A549 (cell line): Measurements from ENCODE around the gene STYK1.

ENCODE experiments used
- CTCF ChIP-seq: fragments of >200 bp; sonication (Bioruptor Twin); formaldehyde crosslinking; IDR thresholded peaks from 3 replicates; pipeline ENCODE4 v1.5.1; 2016
- MAFK ChIP-seq: fragments of 450-650 bp; IDR thresholded peaks from 2 replicates; pipeline ENCODE4 v1.6.1; 2014; ENCODE audit not compliant: partially characterized antibody
- PHF8 ChIP-seq: fragments of 200-600 bp; sonication (generic); IDR thresholded peaks from 2 replicates; pipeline ENCODE4 v1.6.1; 2016; ENCODE audit warnings: low read depth, mild to moderate bottlenecking, antibody characterized with exemption, moderate library complexity, borderline replicate concordance
- POLR2A ChIP-seq: IDR thresholded peaks from 2 replicates; pipeline ENCODE4 v1.6.1; 2012; ENCODE audit warnings: mild to moderate bottlenecking, low read length
- RAD21 ChIP-seq, 2 experiments: fragments of >200 bp in 1 of 2; sonication (Bioruptor Twin) in 1 of 2; formaldehyde crosslinking in 1 of 2; IDR thresholded peaks in 1 of 2; conservative IDR thresholded peaks in 1 of 2; 2 replicates in 1 of 2; 3 replicates in 1 of 2; pipeline ENCODE4 v1.6.1; 2012 to 2018; ENCODE audit warnings: inconsistent platforms in 1 of 2
- RCOR1 ChIP-seq: fragments of 150-350 bp; IDR thresholded peaks from 2 replicates; pipeline ENCODE4 v1.6.1; 2014; ENCODE audit warnings: antibody characterized with exemption, low read length, low read depth
- ZC3H11A ChIP-seq: fragments of 450-650 bp; IDR thresholded peaks from 2 replicates; pipeline ENCODE4 v1.6.1; 2014; ENCODE audit warnings: antibody characterized with exemption, mild to moderate bottlenecking
- TF ChIP-seq, protein P1 (sequence below): fragments of 450-650 bp; IDR thresholded peaks from 2 replicates; pipeline ENCODE4 v1.6.1; 2014; ENCODE audit warnings: antibody characterized with exemption
- TF ChIP-seq, protein P2 (sequence below): fragments of 200-600 bp; sonication (generic); IDR thresholded peaks from 2 replicates; pipeline ENCODE4 v1.6.1; 2016; ENCODE audit warnings: antibody characterized with exemption, mild to moderate bottlenecking, moderate library complexity
- TF ChIP-seq, protein P3 (sequence below): fragments of >200 bp; sonication (Bioruptor Twin); formaldehyde crosslinking; IDR thresholded peaks from 3 replicates; pipeline ENCODE4 v1.6.1; 2016
- TF ChIP-seq, protein P4 (sequence below): IDR thresholded peaks from 2 replicates; pipeline ENCODE4 v1.6.1; 2012; ENCODE audit warnings: low read depth, borderline replicate concordance

DNA sequence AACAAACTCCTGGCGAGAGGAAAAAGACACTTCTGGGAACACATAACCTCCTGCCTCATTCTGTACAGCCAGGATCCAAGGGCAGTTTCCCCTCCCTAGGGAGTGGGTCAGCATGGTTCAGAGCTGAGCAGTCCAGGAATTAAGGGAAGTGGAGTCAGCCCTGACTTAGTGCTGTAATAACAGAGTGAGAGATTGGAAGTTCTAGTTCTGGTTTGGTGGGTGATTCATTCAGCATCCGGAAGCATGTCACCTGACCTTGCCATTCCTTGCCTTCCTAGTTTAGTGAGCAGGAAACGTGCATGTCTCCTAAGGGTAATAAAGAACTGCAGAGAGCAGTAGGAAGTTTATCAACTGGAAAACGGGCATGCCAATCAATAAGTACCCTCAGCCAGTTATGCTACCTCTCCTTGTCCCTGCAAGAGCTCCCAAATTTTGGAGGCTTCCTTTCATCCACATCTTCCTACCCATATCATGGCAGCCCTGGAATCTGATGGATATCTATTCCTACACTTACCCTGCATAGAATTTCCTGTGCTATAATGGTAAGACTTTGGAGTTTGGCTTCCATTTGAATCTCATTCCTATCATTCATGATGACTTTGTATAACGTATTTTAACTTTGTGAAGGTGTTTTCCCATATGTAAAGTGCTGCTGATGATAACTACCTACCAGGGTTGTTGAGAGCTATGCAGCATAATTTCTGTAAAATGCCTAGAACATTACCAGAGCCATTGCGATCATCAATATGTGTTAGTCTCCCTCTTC lies 31.9 kb downstream of the STYK1 start:
- TF ChIP-seq PHF8, result no peak
- TF ChIP-seq RCOR1, result no peak
- no peak for TF ChIP-seq CTCF
- TF ChIP-seq RAD21 (conservative IDR thresholded peaks at IDR 0.05 in 1 of 2, IDR thresholded peaks at IDR 0.05 in 1 of 2), result no peak
- no peak for TF ChIP-seq ZC3H11A
- no peak for TF ChIP-seq MAFK
- no peak for TF ChIP-seq POLR2A
- TF ChIP-seq, protein P1, sequence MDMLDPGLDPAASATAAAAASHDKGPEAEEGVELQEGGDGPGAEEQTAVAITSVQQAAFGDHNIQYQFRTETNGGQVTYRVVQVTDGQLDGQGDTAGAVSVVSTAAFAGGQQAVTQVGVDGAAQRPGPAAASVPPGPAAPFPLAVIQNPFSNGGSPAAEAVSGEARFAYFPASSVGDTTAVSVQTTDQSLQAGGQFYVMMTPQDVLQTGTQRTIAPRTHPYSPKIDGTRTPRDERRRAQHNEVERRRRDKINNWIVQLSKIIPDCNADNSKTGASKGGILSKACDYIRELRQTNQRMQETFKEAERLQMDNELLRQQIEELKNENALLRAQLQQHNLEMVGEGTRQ, result no peak
- TF ChIP-seq, protein P2, sequence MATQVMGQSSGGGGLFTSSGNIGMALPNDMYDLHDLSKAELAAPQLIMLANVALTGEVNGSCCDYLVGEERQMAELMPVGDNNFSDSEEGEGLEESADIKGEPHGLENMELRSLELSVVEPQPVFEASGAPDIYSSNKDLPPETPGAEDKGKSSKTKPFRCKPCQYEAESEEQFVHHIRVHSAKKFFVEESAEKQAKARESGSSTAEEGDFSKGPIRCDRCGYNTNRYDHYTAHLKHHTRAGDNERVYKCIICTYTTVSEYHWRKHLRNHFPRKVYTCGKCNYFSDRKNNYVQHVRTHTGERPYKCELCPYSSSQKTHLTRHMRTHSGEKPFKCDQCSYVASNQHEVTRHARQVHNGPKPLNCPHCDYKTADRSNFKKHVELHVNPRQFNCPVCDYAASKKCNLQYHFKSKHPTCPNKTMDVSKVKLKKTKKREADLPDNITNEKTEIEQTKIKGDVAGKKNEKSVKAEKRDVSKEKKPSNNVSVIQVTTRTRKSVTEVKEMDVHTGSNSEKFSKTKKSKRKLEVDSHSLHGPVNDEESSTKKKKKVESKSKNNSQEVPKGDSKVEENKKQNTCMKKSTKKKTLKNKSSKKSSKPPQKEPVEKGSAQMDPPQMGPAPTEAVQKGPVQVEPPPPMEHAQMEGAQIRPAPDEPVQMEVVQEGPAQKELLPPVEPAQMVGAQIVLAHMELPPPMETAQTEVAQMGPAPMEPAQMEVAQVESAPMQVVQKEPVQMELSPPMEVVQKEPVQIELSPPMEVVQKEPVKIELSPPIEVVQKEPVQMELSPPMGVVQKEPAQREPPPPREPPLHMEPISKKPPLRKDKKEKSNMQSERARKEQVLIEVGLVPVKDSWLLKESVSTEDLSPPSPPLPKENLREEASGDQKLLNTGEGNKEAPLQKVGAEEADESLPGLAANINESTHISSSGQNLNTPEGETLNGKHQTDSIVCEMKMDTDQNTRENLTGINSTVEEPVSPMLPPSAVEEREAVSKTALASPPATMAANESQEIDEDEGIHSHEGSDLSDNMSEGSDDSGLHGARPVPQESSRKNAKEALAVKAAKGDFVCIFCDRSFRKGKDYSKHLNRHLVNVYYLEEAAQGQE, result no peak
- TF ChIP-seq, protein P3, sequence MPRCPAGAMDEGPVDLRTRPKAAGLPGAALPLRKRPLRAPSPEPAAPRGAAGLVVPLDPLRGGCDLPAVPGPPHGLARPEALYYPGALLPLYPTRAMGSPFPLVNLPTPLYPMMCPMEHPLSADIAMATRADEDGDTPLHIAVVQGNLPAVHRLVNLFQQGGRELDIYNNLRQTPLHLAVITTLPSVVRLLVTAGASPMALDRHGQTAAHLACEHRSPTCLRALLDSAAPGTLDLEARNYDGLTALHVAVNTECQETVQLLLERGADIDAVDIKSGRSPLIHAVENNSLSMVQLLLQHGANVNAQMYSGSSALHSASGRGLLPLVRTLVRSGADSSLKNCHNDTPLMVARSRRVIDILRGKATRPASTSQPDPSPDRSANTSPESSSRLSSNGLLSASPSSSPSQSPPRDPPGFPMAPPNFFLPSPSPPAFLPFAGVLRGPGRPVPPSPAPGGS, result no peak
- TF ChIP-seq, protein P4, sequence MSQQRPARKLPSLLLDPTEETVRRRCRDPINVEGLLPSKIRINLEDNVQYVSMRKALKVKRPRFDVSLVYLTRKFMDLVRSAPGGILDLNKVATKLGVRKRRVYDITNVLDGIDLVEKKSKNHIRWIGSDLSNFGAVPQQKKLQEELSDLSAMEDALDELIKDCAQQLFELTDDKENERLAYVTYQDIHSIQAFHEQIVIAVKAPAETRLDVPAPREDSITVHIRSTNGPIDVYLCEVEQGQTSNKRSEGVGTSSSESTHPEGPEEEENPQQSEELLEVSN, result no peak
